CD14-positive monocyte (primary cell): ENCODE data around the gene WDR72. TPM values are rescaled to one million over a fixed set of nuclear protein-coding genes. Genes with fewer than 3 reads are reported as not detected.
"Not testable (repeated sequence)": the region's sequence is repeated elsewhere in the genome, so short reads cannot be mapped to it uniquely, and the experiment has no call there.

Source experiments
- DNase-seq, 3 donors: peaks; one replicate each; pipeline ENCODE4 v3.0.0-alpha.2; 2011 to 2022
- H2AFZ ChIP-seq: 2 replicates; pipeline ENCODE4 v1.6.0; 2012; ENCODE audit warnings: mild to moderate bottlenecking, low read depth, low read length, inconsistent platforms; ENCODE audit not compliant: insufficient read depth, poor library complexity, severe bottlenecking
- H3K27ac ChIP-seq, 2 donors: 1 replicate in 1 of 2; 2 replicates in 1 of 2; pipeline ENCODE4 v1.5.1; 2012 to 2013; ENCODE audit warnings: low read length in 2 of 2, control low read depth in 1 of 2, inconsistent platforms in 1 of 2, low read depth in 1 of 2, mild to moderate bottlenecking in 1 of 2
- H3K27me3 ChIP-seq, 2 donors: one replicate each; pipeline versions ENCODE4 v1.6.0 to v1.6.1; 2011 to 2013; ENCODE audit warnings: low read length in 2 of 2; ENCODE audit not compliant: control insufficient read depth in 2 of 2, insufficient read depth in 2 of 2
- H3K36me3 ChIP-seq, 2 donors: replicated peaks in 1 of 2; 1 replicate in 1 of 2; 2 replicates in 1 of 2; pipeline versions ENCODE4 v1.5.1 to v1.6.1; 2012 to 2013; ENCODE audit warnings: low read length in 2 of 2, control low read depth in 1 of 2, inconsistent platforms in 1 of 2, mild to moderate bottlenecking in 1 of 2; ENCODE audit not compliant: insufficient read depth in 2 of 2, control insufficient read depth in 1 of 2
- H3K4me1 ChIP-seq, 2 donors: 1 replicate in 1 of 2; 2 replicates in 1 of 2; pipeline versions ENCODE4 v1.5.1 to v1.6.1; 2012 to 2013; ENCODE audit warnings: low read length in 2 of 2, control low read depth in 1 of 2, inconsistent platforms in 1 of 2, mild to moderate bottlenecking in 1 of 2, moderate library complexity in 1 of 2; ENCODE audit not compliant: insufficient read depth in 2 of 2, control insufficient read depth in 1 of 2
- H3K4me2 ChIP-seq: replicated peaks from 2 replicates; pipeline ENCODE3; 2012; ENCODE audit warnings: low read length, moderate library complexity, mild to moderate bottlenecking; ENCODE audit not compliant: poor library complexity, severe bottlenecking; ENCODE audit errors: extremely low read depth
- H3K4me3 ChIP-seq, 3 experiments: fragments of 200-600 bp in 1 of 3; sonication (generic) in 1 of 3; replicated peaks in 1 of 3; 1 replicate in 2 of 3; 2 replicates in 1 of 3; pipeline ENCODE4 v1.5.1; 2011 to 2013; ENCODE audit warnings: low read length in 3 of 3, mild to moderate bottlenecking in 3 of 3, control low read depth in 2 of 3, low read depth in 2 of 3, inconsistent platforms in 1 of 3, moderate library complexity in 1 of 3
- H3K79me2 ChIP-seq: 2 replicates; pipeline ENCODE4 v1.6.0; 2012; ENCODE audit warnings: mild to moderate bottlenecking, control low read depth, inconsistent platforms, low read length, moderate library complexity; ENCODE audit not compliant: insufficient read depth
- H3K9ac ChIP-seq: 2 replicates; pipeline ENCODE4 v1.6.0; 2017; ENCODE audit warnings: low read length, mild to moderate bottlenecking; ENCODE audit not compliant: insufficient read depth, poor library complexity, severe bottlenecking
- H3K9me3 ChIP-seq, 2 donors: replicated peaks in 1 of 2; 1 replicate in 1 of 2; 2 replicates in 1 of 2; pipeline versions ENCODE4 v1.5.1 to v1.6.1; 2012 to 2013; ENCODE audit warnings: low read length in 2 of 2, control low read depth in 1 of 2; ENCODE audit not compliant: control insufficient read depth in 1 of 2, insufficient read depth in 1 of 2
- H4K20me1 ChIP-seq: 2 replicates; pipeline ENCODE4 v1.6.0; 2012; ENCODE audit warnings: mild to moderate bottlenecking, low read length, control low read depth, moderate library complexity; ENCODE audit not compliant: insufficient read depth
- H3K27ac Mint-ChIP-seq, 7 donors: one replicate each; pipeline ENCODE4 v1.8.0; 2020; ENCODE audit warnings: mild to moderate bottlenecking in 7 of 7, mixed read lengths in 7 of 7, moderate library complexity in 6 of 7, inconsistent platforms in 2 of 7
- H3K27me3 Mint-ChIP-seq, 3 donors: one replicate each; pipeline ENCODE4 v1.8.0; 2021 to 2022; ENCODE audit warnings: low read depth in 3 of 3, mild to moderate bottlenecking in 3 of 3, mixed read lengths in 3 of 3, moderate library complexity in 3 of 3, inconsistent platforms in 1 of 3
- H3K36me3 Mint-ChIP-seq, 2 donors: one replicate each; pipeline ENCODE4 v1.8.0; 2020; ENCODE audit warnings: mixed read lengths in 2 of 2, inconsistent platforms in 1 of 2, mild to moderate bottlenecking in 1 of 2
- H3K4me1 Mint-ChIP-seq: one replicate; pipeline ENCODE4 v1.8.0; 2020; ENCODE audit warnings: mild to moderate bottlenecking, mixed read lengths
- H3K4me3 Mint-ChIP-seq, 2 donors: one replicate each; pipeline ENCODE4 v1.8.0; 2020; ENCODE audit warnings: mild to moderate bottlenecking in 2 of 2, mixed read lengths in 2 of 2, moderate library complexity in 1 of 2
- H3K9me3 Mint-ChIP-seq, 7 donors: one replicate each; pipeline ENCODE4 v1.8.0; 2020 to 2022; ENCODE audit warnings: mixed read lengths in 7 of 7, mild to moderate bottlenecking in 6 of 7, moderate library complexity in 6 of 7, inconsistent platforms in 2 of 7
- CTCF ChIP-seq: fragments of 200-600 bp; IDR thresholded peaks from one replicate; pipeline ENCODE4 v1.8.0; 2022; ENCODE audit warnings: antibody characterized with exemption, mild to moderate bottlenecking
- WGBS: methylation state at CpG from one replicate; pipeline ENCODE4 v1.1.5; 2013; ENCODE audit warnings: missing lambda C conversion rate; ENCODE audit not compliant: insufficient coverage; 5-methylcytosine and 5-hydroxymethylcytosine counted together
- intact Hi-C, 2 donors: fragments of 100-400 bp; cut with micrococcal nuclease; formaldehyde crosslinking; loops; one replicate each; pipeline versions ENCODE4 v1.15.0 to v1.15.1; 2023
- polyA plus RNA-seq, 3 donors: library from polyadenylated mRNA; depleted of rRNA in 1 of 3; unstranded in 2 of 3; stranded (reverse) in 1 of 3; fragments of 300-500 nt in 2 of 3; fragments of >200 nt in 1 of 3; fragmentation: Illumina TruSeq in 2 of 3; gene quantifications; 1 replicate in 2 of 3; 2 replicates in 1 of 3; pipeline ENCODE4 v1.2.3, GENCODE V29; 2012 to 2021

WDR72 gene
- polyA plus RNA-seq, 3 donors = not detected

GRCh38 chr15:53549697-53550305 is 209.7 kb downstream of the WDR72 start:
- H3K9me3 ChIP-seq = no peaks in the 10 kb centered on the region
- H3K27ac ChIP-seq = no peak overlapping the region
- no peak for TF ChIP-seq CTCF
- no peak overlapping the region for H3K4me2 ChIP-seq
- no peaks in the 10 kb centered on the region for H3K27me3 ChIP-seq
- no peaks in the 10 kb centered on the region for H3K36me3 ChIP-seq
- WGBS = 92% methylated on average over 1 of the region's 3 CpGs
- Mint-ChIP-seq H3K4me3 (no peak overlapping the region), H3K27me3 (peaks cover 0 to 2% (median 0%) of the 10 kb centered on the region in 3 donors), H3K36me3 (no peaks in the 10 kb centered on the region), H3K4me1 (peaks cover under 1% of the 10 kb centered on the region), H3K27ac (no peak overlapping the region), H3K9me3 (peaks cover 0 to 3% (median 0%) of the 10 kb centered on the region in 7 donors)
- no peak for DNase-seq
- H3K79me2 ChIP-seq = no peaks in the 10 kb centered on the region
- H3K9ac ChIP-seq = no peak overlapping the region
- no peak overlapping the region for H3K4me3 ChIP-seq
- H3K4me1 ChIP-seq = no peaks in the 10 kb centered on the region
- H2AFZ ChIP-seq = no peak overlapping the region
- no peaks in the 10 kb centered on the region for H4K20me1 ChIP-seq
- intact Hi-C loops = no loop called here

- no peaks in the 10 kb centered on the region for H3K9me3 ChIP-seq
- DNase-seq = no peak
- Mint-ChIP-seq H3K4me1 (no peaks in the 10 kb centered on the region), H3K27me3 (peaks cover 0 to 2% (median 0%) of the 10 kb centered on the region in 3 donors), H3K36me3 (no peaks in the 10 kb centered on the region), H3K4me3 (no peak overlapping the region), H3K27ac (no peak overlapping the region), H3K9me3 (peaks cover 3 to 4% (median 3%) of the 10 kb centered on the region in 7 donors)
- intact Hi-C loops = no loop called here
- H4K20me1 ChIP-seq = no peaks in the 10 kb centered on the region
- WGBS = no CpG with 5 or more reads among the region's 4 CpGs
- no peak overlapping the region for H3K9ac ChIP-seq
- no peak overlapping the region for H3K27ac ChIP-seq
- no peaks in the 10 kb centered on the region for H3K36me3 ChIP-seq
- H2AFZ ChIP-seq = no peak overlapping the region
- H3K27me3 ChIP-seq = no peaks in the 10 kb centered on the region
- no peaks in the 10 kb centered on the region for H3K79me2 ChIP-seq
- no peak for TF ChIP-seq CTCF
- H3K4me3 ChIP-seq = no peak overlapping the region
- H3K4me1 ChIP-seq = no peaks in the 10 kb centered on the region
- no peak overlapping the region for H3K4me2 ChIP-seq
Measured at GRCh38 chr15:53548236-53548635, 211.2 kb downstream of the WDR72 start.

- not testable (repeated sequence) for H3K4me2 ChIP-seq
Measured at GRCh38 chr15:53540626-53541300, 218.7 kb downstream of the WDR72 start.

More at GRCh38 chr15:53540626-53541300, 218.7 kb downstream of the WDR72 start:
- H3K9me3 ChIP-seq, H3K27me3 Mint-ChIP-seq, H3K9ac ChIP-seq, intact Hi-C loops, H2AFZ ChIP-seq, H4K20me1 ChIP-seq, H3K4me1 ChIP-seq, H3K27ac Mint-ChIP-seq, H3K27me3 ChIP-seq, H3K79me2 ChIP-seq, H3K36me3 Mint-ChIP-seq, H3K4me3 ChIP-seq, H3K4me3 Mint-ChIP-seq, H3K36me3 ChIP-seq, H3K27ac ChIP-seq, DNase-seq, H3K4me1 Mint-ChIP-seq: not testable (repeated sequence)
- H3K9me3 Mint-ChIP-seq = peaks cover 4 to 12% (median 8%) of the 10 kb centered on the region in 7 donors
- 98% methylated on average over 13 of the region's 34 CpGs for WGBS
